ENCODE results near the gene ELMOD1. TPM values are rescaled to one million over a fixed set of nuclear protein-coding genes. Genes with fewer than 3 reads are reported as not detected.

The ELMOD1 gene
- total and polyA plus RNA-seq, 2 donors (not counting 3 experiments of a cell fraction or from before 2014, with no cell fraction given): 1.6 to 2.4 TPM

GRCh38 chr11:107608809-107609208 lies 17.9 kb downstream of the ELMOD1 start:
- POLR2A ChIA-PET: interaction anchor here (1.6 kb wide), 1 partner anchor 11 kb away, joined by 4 read pairs; no protein-coding TSS in a partner anchor
- peaks cover 33% of the 10 kb centered on the region for H3K4me1 ChIP-seq (ENCODE audit: control insufficient read depth, extremely low read depth, insufficient read depth, low read length)
- DNase-seq (ENCODE audit: low read depth, low spot score) (peak; percentile 94), FAIRE-seq (peak; percentile 96)
- BruUV-seq (replicated peaks): no TSS peak
- H3K79me2 ChIP-seq (ENCODE audit: control insufficient read depth, insufficient read depth, low read length): no peaks in the 10 kb centered on the region
- no peak overlapping the region for H3K27ac ChIP-seq (ENCODE audit: insufficient read depth, low read depth, low read length)
- H4K20me1 ChIP-seq (replicated peaks; ENCODE audit: control insufficient read depth, extremely low read depth, insufficient read depth, low read length): no peaks in the 10 kb centered on the region
- intact Hi-C loops (cut with micrococcal nuclease) (loop anchor here (1.0 kb wide), 1 partner anchor 11 kb away; no protein-coding TSS in a partner anchor), dilution Hi-C loops (cut with MboI; ENCODE audit: extremely low pct_ligation_motif_present, low sequenced_read_pairs) (no loop called here)
- no peaks in the 10 kb centered on the region for H3K9me1 ChIP-seq (replicated peaks; ENCODE audit: control insufficient read depth, extremely low read depth, insufficient read depth, low read length)
- no peaks in the 10 kb centered on the region for H3K36me3 ChIP-seq (ENCODE audit: control insufficient read depth in 2 of 2, extremely low read depth in 1 of 2, insufficient read depth in 2 of 2, low read length in 2 of 2)
- no peak overlapping the region for H3K4me3 ChIP-seq (replicated peaks in 1 of 3; ENCODE audit: insufficient read depth in 1 of 3, low read depth in 1 of 3, low read length in 3 of 3)
- CTCF ChIA-PET: interaction anchor here (0.8 to 2.8 kb wide), 16 partner anchors 9 to 87 kb away, joined by 3 to 24 read pairs (median 6); no protein-coding TSS in a partner anchor
- H3K4me2 ChIP-seq (ENCODE audit: insufficient read depth, low read length): peak overlapping the region; percentile 18
- no peaks in the 10 kb centered on the region for H3K27me3 ChIP-seq (ENCODE audit: control insufficient read depth in 2 of 2, insufficient read depth in 2 of 2, low read length in 2 of 2)
- H3K9me3 ChIP-seq (replicated peaks; ENCODE audit: control insufficient read depth, insufficient read depth, low read length): no peaks in the 10 kb centered on the region
- H3K9ac ChIP-seq (replicated peaks; ENCODE audit: extremely low read depth, insufficient read depth, low read length): no peak overlapping the region
- H2AFZ ChIP-seq (ENCODE audit: low read depth, low read length): peak overlapping the region; percentile 11
- TF ChIP-seq GATA2 (IDR thresholded peaks at IDR 0.05; ENCODE audit: insufficient read depth, insufficient read length, low read depth, low read length): peak; percentile 87
- TF ChIP-seq POLR2A (IDR thresholded peaks at IDR 0.05; ENCODE audit: low read depth, low read length): no peak
- no peak for TF ChIP-seq JUN (IDR thresholded peaks at IDR 0.05; ENCODE audit: borderline replicate concordance, insufficient read depth, insufficient read length, low read depth)
- TF ChIP-seq CTCF (IDR thresholded peaks at IDR 0.05; ENCODE audit: extremely low read depth in 1 of 2, insufficient read depth in 1 of 2, low read depth in 1 of 2, low read length in 2 of 2): no peak
- TF ChIP-seq POLR2AphosphoS5 (IDR thresholded peaks at IDR 0.05; ENCODE audit: insufficient read depth, low read depth, low read length): no peak
- TF ChIP-seq MYC (IDR thresholded peaks at IDR 0.05; ENCODE audit: low read depth, low read length): no peak
- no peak for TF ChIP-seq EZH2 (IDR thresholded peaks at IDR 0.05; ENCODE audit: borderline replicate concordance, low read depth, low read length, severe bottlenecking)
- peak; percentile 29 for TF ChIP-seq FOS (IDR thresholded peaks at IDR 0.05; ENCODE audit: borderline replicate concordance, insufficient read depth, low read length)

Measured in endothelial cell of umbilical vein (primary cell).